Activated CD4-positive, alpha-beta T cell treated with anti-CD3 and anti-CD28 coated beads for 4 hours (primary cell): ENCODE results near the gene ALDH3B2.
"Not testable (repeated sequence)": the region's sequence is repeated elsewhere in the genome, so short reads cannot be mapped to it uniquely, and the experiment has no call there.

ENCODE experiments used
- DNase-seq, 2 donors: peaks; one replicate each; pipeline ENCODE4 v3.0.0-alpha.2; 2020

The ALDH3B2 gene, protein sequence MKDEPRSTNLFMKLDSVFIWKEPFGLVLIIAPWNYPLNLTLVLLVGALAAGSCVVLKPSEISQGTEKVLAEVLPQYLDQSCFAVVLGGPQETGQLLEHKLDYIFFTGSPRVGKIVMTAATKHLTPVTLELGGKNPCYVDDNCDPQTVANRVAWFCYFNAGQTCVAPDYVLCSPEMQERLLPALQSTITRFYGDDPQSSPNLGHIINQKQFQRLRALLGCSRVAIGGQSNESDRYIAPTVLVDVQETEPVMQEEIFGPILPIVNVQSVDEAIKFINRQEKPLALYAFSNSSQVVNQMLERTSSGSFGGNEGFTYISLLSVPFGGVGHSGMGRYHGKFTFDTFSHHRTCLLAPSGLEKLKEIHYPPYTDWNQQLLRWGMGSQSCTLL

DNA sequence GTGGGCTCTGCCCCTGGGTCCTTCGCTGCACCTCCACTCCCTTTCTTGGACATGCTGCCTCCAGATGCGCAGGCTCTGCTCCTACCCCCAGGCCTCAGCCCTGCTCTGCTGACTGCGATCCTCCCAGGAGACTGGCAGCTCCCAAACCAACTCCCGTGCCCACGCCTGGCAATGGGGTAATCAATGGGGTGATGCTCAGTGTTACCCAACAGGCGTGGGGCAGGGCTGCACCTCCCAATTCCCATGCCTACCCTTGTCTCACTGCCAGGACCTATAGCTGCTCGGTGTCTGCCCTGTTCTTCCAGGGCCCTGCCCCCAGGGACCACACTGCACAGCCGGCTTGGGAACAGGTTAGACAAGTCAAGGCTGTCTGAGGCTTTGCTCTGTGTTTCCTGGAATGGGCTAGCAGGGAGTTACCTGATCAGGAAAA, at the start of gene ALDH3B2:
Gene ALDH3B2 (minus strand): TSS at position 182 of the 430 bp plus-strand sequence. CDS start 7,688 bp downstream, outside the sequence.
- DNase-seq, result no peak

GRCh38 chr11:67723036-67723435, 48.6 kb upstream of the ALDH3B2 start:
- DNase-seq, result not testable (repeated sequence)

GRCh38 chr11:67716226-67716625, 41.8 kb upstream of the ALDH3B2 start:
- not testable (repeated sequence) for DNase-seq

GRCh38 chr11:67715801-67716200, 41.4 kb upstream of the ALDH3B2 start:
- DNase-seq, result not testable (repeated sequence)

DNA sequence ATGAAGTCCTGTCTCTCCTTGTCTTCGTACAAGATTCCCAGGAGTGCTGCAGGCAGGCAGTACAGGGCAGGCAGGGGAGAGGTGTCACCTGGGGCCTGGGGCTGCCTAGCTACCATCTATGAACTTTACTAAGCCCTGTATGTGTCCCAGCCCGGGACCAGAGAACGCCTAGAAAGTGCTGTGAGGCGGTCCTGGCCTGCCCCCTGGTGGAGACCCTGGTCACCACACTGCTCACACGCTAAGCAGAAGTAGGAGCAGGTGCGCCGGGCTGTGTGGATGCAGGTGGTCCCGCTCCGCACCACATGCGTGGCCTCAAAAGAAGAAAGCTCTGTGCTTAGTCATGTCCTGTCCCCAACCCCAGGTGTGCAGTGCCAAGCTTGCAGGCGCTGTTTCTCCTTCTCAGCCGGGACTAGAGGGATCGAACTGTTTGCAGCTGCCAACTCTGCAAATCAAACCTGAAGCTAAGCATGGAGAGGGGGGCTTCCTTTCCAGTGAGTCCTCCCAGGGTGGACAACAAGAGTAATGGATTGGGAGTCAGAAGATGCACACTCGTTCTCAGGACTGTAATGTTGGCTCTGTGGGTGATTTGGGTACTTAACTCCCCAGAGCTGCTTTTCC, 39.6 kb upstream of the ALDH3B2 start:
- peak; percentile 48 to 52 for DNase-seq

DNA sequence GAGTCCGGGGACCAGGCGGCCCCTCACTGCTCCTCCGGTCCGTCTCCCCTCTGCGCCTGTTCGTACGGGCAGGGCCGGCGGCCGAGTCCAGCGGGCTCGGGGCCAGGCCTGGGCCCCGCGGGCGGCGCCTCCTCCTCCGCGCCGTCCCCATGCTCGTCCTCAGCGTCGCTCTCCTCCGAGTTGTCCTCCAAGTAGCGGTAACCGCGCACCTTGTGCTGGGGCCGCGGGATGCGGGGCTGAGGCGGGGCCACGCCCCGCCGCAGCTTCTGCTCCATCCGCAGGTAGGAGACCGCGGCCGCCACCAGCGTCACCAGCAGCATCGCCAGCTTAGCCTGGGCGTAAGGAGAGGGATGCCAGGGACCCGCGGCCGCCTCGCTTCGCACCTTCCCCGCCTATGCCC, 37.3 kb upstream of the ALDH3B2 start:
- DNase-seq, result not testable (repeated sequence)

DNA sequence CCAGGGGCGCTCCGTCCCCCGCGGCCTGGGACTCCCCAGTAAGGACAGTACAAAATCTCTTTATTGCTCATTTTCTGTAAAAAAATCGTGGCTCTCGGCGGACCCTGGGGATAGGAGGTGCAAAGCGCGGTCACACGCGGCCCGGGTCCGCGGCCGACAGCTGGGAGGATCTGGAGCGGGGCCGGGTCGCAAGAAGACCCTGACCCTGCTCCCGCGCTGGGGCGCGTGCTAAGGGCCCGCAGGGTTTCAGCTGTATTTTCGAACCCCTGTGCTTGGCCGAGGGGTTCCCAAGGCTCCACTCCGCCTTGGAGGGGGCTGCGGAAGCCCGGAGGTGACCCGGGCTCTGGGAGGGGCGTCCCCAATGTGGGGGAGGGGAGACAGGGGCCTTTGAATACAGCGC, 36.8 kb upstream of the ALDH3B2 start:
- not testable (repeated sequence) for DNase-seq

GRCh38 chr11:67709806-67710205, 35.4 kb upstream of the ALDH3B2 start:
- DNase-seq, result not testable (repeated sequence)

- no peak for DNase-seq
These were observed 30.8 kb upstream of the ALDH3B2 start for GRCh38 chr11:67705264-67705663.

- no peak for DNase-seq
These were observed 30.1 kb upstream of the ALDH3B2 start for GRCh38 chr11:67704524-67704923.

GRCh38 chr11:67703709-67704108, 29.3 kb upstream of the ALDH3B2 start:
- not testable (repeated sequence) for DNase-seq

DNA sequence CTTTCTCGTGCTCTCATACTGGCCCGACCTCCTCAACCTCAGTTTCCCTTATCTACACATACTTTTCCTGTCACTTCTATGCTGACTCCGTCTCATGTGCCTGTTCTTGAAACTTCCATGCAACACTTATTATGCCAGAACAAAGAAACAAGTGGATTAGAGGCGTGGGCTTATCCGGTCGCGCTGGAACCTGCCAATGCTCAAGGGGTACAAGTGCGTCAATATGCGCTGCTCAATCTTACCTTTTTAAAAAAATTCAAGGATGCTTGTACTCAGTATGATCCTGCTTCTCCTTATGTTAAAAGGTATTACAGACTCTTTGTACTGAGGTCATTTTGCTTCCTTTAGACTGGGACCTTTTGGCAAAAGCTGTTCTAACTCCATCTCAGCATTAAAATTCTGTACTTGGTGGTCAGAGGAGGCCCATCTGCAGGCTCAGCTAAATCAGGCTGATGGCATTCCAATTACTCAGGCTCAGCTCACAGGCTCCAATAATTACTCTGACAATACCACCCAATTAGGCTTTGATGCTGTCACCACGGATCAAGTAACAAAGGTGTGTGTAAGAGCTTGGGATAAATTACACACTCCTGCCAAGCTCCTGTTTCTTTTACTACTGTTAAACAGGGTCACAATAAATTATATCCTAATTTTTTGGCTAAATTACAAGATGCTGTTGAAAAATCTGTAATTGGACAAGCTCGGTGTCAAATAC, 26.3 kb upstream of the ALDH3B2 start:
- DNase-seq, result no peak

GRCh38 chr11:67700141-67700540, 25.7 kb upstream of the ALDH3B2 start:
- DNase-seq, result no peak

GRCh38 chr11:67699521-67699920, 25.1 kb upstream of the ALDH3B2 start:
- no peak for DNase-seq

GRCh38 chr11:67698247-67698646, 23.8 kb upstream of the ALDH3B2 start:
- no peak for DNase-seq

DNA sequence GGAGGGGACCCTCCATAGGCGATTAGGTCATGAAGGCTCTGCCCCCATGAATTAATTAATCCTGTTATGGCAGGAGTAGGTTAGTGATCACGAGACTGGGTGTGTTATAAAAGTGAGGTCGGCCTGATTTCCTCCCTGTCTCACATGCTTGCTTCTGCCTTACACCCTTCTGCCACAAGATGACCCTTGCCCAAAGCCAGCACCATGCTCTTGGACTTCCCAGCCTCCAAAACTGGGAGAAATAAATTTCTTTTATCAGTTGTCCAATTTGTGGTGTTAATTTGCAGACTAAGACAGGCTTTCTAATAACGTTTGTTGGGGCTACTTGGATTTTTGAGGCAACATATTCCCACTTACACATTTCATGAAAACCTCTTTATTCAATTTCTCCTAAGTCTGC, 23.4 kb upstream of the ALDH3B2 start:
- no peak for DNase-seq

- DNase-seq, result no peak
These were observed 22.6 kb upstream of the ALDH3B2 start for GRCh38 chr11:67696998-67697397.

- no peak for DNase-seq
These were observed 21.2 kb upstream of the ALDH3B2 start for GRCh38 chr11:67695606-67696005.

- no peak for DNase-seq
These were observed 20.6 kb upstream of the ALDH3B2 start for GRCh38 chr11:67694875-67695555.

DNA sequence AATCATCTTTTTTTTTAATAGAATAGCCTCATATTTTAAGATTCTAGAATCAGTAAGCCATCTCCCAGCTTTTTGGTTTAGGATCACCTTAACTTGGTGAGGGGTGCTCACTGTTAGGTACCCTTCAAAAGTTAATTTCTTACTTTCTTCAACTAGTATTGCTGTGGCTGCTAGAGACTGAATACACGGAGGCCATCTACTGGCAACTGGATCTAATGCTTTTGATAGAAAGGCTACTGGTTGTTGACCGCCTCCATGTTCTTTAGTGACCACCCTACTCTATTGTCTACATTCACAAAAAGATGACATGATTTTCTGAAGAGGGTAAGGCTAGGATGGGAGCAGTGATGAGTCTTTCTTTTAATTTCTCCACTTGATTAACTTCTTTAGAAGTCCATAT, 16.7 kb upstream of the ALDH3B2 start:
- no peak for DNase-seq

DNA sequence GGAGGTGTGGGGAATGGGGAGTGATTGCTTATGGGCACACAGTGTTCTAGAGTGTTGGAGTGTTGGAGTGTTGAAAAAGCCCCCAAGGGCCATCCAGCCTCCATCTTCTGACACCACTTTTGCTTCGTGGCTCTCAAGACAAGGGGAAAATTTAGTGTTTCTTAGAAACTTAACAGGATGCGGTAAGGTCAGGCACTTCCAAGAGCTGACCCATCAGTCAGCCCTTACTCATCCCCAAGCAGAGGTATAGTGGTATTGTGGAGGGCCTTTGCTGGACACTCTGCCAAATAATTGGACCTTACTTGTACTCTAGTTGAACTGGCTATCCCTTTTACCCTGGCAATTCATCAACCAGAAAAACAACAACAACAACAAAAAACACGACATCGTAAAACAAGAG, 14.8 kb upstream of the ALDH3B2 start:
- no peak for DNase-seq

DNA sequence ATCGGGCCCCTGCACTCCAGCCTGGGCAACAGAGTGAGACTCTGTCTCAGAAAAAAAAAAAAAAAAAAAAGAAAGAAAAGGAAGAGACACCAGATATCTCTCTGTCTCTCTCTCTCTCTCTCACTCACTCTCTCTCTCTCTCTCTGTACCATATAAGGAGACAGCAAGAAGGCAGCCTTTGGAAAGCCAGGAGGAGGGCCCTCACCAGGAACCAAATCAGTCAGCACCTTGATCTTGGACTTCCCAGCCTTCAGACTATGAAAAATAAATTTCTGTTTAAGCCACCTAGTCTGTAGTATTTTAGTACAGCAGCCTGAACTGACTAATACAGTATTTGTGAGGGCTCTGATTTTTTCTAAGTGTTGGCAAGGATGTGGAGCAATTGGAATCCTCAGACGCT, 13.6 kb upstream of the ALDH3B2 start:
- DNase-seq, result no peak
